HUES64 (cell line): ENCODE measurements around the gene LAMB4.

Experiments
- H3K27ac ChIP-seq: 2 replicates; pipeline ENCODE4 v1.7.0; 2013; ENCODE audit warnings: low read depth, low read length, inconsistent platforms
- H3K27me3 ChIP-seq: 2 replicates; pipeline ENCODE4 v1.6.1; 2013; ENCODE audit warnings: mild to moderate bottlenecking, low read length; ENCODE audit not compliant: insufficient read depth
- H3K36me3 ChIP-seq: 2 replicates; pipeline ENCODE4 v1.6.1; 2013; ENCODE audit warnings: mild to moderate bottlenecking, low read length; ENCODE audit not compliant: insufficient read depth
- H3K4me1 ChIP-seq: 2 replicates; pipeline ENCODE4 v1.6.1; 2013; ENCODE audit warnings: mild to moderate bottlenecking, low read length, moderate library complexity; ENCODE audit not compliant: insufficient read depth
- H3K4me3 ChIP-seq: 2 replicates; pipeline ENCODE4 v1.5.1; 2013; ENCODE audit warnings: mild to moderate bottlenecking, low read length, moderate library complexity
- H3K9ac ChIP-seq: 2 replicates; pipeline ENCODE4 v1.6.1; 2013; ENCODE audit warnings: mild to moderate bottlenecking, low read depth, low read length
- H3K9me3 ChIP-seq: 2 replicates; pipeline ENCODE4 v1.6.1; 2013; ENCODE audit warnings: low read depth, low read length; ENCODE audit not compliant: insufficient read depth
- WGBS: fragments of 150-250, 120-280 bp; methylation state at CpG from one replicate; pipeline ENCODE4 v1.1.7; 2013; ENCODE audit warnings: missing lambda C conversion rate; 5-methylcytosine and 5-hydroxymethylcytosine counted together

Gene LAMB4

DNA sequence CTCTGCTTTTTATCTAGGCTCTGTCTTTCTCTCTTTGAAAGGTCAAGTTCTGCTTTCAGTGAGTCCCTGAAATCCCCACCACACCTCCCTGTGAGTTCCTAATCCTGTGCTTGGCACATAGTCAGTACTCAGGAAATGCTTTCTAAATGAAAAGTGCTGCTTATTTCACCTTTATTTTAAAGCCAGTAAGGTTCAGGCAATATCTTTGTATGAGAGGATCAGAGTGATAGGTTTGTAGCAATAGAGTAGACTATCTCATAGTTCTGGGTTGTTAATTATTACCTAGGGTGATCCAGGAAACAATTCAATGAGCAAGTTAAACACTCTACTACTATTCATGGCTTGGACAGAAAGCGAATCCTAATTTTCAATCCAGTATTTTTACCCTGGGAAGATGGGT is 119.8 kb downstream of the LAMB4 start:
- Histone ChIP-seq H3K36me3 (no peaks in the 10 kb centered on the region), H3K4me3 (no peak overlapping the region), H3K27ac (no peak overlapping the region), H3K27me3 (peaks cover 29% of the 10 kb centered on the region), H3K9ac (no peak overlapping the region), H3K4me1 (peaks cover 2% of the 10 kb centered on the region; the same call in 1 of the 2 replicates), H3K9me3 (no peaks in the 10 kb centered on the region)
- WGBS: no CpG with 5 or more reads among the region's 1 CpG

GRCh38 chr7:108009873-108010272 is 120.3 kb downstream of the LAMB4 start:
- Histone ChIP-seq H3K4me1 (peaks cover 4% of the 10 kb centered on the region; the same call in 1 of the 2 replicates), H3K27ac (no peak overlapping the region), H3K9me3 (no peaks in the 10 kb centered on the region), H3K27me3 (peaks cover 34% of the 10 kb centered on the region), H3K9ac (no peak overlapping the region), H3K4me3 (no peak overlapping the region), H3K36me3 (no peaks in the 10 kb centered on the region)
- WGBS: 94% methylated on average over 4 of the region's 4 CpGs

GRCh38 chr7:108008827-108009226 is 121.3 kb downstream of the LAMB4 start:
- H3K27me3 ChIP-seq: peaks cover 45% of the 10 kb centered on the region
- no peak overlapping the region for H3K4me3 ChIP-seq
- H3K4me1 ChIP-seq: peaks cover 13% of the 10 kb centered on the region; the same call in 1 of the 2 replicates
- no peak overlapping the region for H3K9ac ChIP-seq
- H3K36me3 ChIP-seq: no peaks in the 10 kb centered on the region
- H3K9me3 ChIP-seq: no peaks in the 10 kb centered on the region
- no peak overlapping the region for H3K27ac ChIP-seq

DNA sequence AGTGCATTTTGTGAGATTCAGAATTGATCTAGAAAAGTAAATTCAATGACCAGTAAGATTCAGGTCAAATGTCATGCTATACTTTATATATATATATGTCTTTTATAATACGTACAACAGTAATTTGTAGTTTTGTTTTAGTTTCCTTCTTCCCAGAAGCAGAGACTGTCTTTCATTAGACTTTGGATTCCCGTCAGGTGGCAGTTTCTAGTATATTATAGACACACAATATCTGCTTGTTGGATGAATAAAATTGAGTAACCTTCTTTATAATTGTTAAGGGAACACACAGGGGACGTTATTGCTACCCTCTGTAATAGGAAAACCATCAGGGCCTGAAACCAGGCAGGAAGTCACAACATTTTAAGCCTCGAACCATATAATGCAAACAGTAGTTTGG is 121.9 kb downstream of the LAMB4 start:
- Histone ChIP-seq H3K4me1 (peaks cover 16% of the 10 kb centered on the region; the same call in 1 of the 2 replicates), H3K27me3 (peaks cover 50% of the 10 kb centered on the region), H3K9ac (no peak overlapping the region), H3K36me3 (no peaks in the 10 kb centered on the region), H3K9me3 (no peaks in the 10 kb centered on the region), H3K4me3 (no peak overlapping the region), H3K27ac (no peak overlapping the region)
- 89% methylated on average over 2 of the region's 4 CpGs for WGBS

GRCh38 chr7:108007762-108008161 is 122.4 kb downstream of the LAMB4 start:
- Histone ChIP-seq H3K36me3 (no peaks in the 10 kb centered on the region), H3K4me3 (no peak overlapping the region), H3K4me1 (peaks cover 14% of the 10 kb centered on the region; the same call in 1 of the 2 replicates), H3K9me3 (no peaks in the 10 kb centered on the region), H3K9ac (no peak overlapping the region), H3K27ac (no peak overlapping the region), H3K27me3 (peaks cover 54% of the 10 kb centered on the region)
- 76% methylated on average over 3 of the region's 3 CpGs for WGBS

DNA sequence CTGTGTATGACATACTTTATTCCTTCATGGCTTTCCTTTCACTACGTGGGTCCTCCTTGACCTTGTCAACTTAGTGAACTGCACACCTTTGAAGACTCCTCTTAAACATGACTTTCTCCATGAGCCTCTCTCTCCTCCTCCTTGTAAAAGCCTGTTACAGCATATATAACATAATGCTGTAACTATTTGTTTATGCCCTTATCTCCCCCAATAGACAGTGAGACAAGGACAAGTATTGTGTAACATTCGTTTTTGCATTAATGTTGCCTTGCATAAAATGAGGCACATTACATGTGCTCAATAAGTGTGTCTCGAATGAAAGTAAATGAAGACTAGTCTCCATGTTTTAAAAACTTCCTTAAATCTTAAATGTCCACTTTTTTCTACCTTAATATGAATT is 122.9 kb downstream of the LAMB4 start:
- no peak overlapping the region for H3K9ac ChIP-seq
- peaks cover 59% of the 10 kb centered on the region for H3K27me3 ChIP-seq
- no peak overlapping the region for H3K4me3 ChIP-seq
- H3K36me3 ChIP-seq: no peaks in the 10 kb centered on the region
- 86% methylated on average over 3 of the region's 3 CpGs for WGBS
- H3K4me1 ChIP-seq: peaks cover 14% of the 10 kb centered on the region; the same call in 1 of the 2 replicates
- no peaks in the 10 kb centered on the region for H3K9me3 ChIP-seq
- no peak overlapping the region for H3K27ac ChIP-seq

DNA sequence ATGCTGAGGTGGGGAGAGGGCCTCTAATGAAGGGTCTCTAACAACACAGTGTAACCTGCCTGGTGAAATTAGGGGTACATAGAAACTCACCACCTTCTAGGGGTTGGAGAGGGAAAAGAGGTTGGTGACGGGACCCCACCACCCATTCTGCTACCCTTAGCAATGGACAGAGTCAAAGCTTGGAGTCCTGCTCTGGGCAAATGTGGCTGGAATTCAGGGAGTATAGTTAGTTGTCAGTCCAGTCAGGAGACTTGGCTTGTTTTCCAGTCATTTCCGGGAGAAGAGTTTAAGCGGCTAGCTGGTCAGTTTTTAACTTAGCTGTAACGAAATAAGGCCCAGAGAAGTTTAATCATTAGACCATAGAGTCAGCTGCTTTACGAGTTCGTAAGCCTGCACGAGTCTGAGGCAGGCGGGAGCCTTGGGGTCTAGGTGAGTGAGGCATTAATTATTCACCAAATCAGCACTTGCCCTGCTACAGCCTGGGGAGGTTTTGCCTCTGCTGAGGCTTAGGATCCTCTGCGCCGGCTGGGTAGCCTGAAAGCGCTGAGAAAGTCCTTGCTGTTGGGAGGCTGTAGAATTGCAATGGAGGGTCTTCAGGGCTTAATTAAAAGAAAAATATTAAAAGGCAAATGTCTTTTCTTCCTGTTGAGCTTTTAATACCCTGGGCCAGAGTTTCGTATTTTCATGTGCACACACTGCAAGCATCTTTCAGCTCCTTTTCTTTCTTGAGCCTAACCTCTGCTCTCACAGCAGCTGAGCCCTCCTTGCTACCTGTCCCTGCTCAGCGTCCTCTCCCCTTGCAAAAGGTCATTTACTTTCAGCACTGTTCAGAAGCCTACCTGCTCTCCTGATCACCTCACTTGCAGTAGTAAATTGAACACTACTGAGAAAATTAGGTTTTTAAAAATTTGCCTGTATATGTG is 125.7 kb downstream of the LAMB4 start:
- peaks cover 28% of the 10 kb centered on the region; the same call in 1 of the 2 replicates for H3K4me1 ChIP-seq
- H3K9me3 ChIP-seq: no peaks in the 10 kb centered on the region
- 31% methylated on average over 11 of the region's 13 CpGs for WGBS
- H3K36me3 ChIP-seq: peaks cover 8% of the 10 kb centered on the region; the same call in 1 of the 2 replicates
- peaks cover 76% of the 10 kb centered on the region for H3K27me3 ChIP-seq
- no peak overlapping the region for H3K27ac ChIP-seq
- H3K4me3 ChIP-seq: peak overlapping the region; percentile 76
- H3K9ac ChIP-seq: no peak overlapping the region

- Histone ChIP-seq H3K4me3 (peak overlapping the region; percentile 76), H3K27ac (no peak overlapping the region), H3K9me3 (no peaks in the 10 kb centered on the region), H3K36me3 (peaks cover 16% of the 10 kb centered on the region), H3K27me3 (peaks cover 74% of the 10 kb centered on the region), H3K9ac (peak overlapping the region; percentile 28; the same call in 1 of the 2 replicates), H3K4me1 (peaks cover 33% of the 10 kb centered on the region; the same call in 1 of the 2 replicates)
- WGBS: 30% methylated on average over 15 of the region's 15 CpGs
Observed at GRCh38 chr7:108003599-108003935, 126.6 kb downstream of the LAMB4 start.

- Histone ChIP-seq H3K9me3 (no peaks in the 10 kb centered on the region), H3K27me3 (peaks cover 73% of the 10 kb centered on the region), H3K4me3 (peak within 1 kb of the TSS; percentile 76), H3K4me1 (peaks cover 33% of the 10 kb centered on the region; the same call in 1 of the 2 replicates), H3K36me3 (peaks cover 22% of the 10 kb centered on the region), H3K9ac (peak within 1 kb of the TSS; percentile 80), H3K27ac (peak within 1 kb of the TSS; percentile 52)
- under 1% methylated on average over 75 of the region's 75 CpGs for WGBS
Observed at GRCh38 chr7:108002726-108003598, 127.2 kb downstream of the LAMB4 start, which contains the start of gene LAMB1. LAMB1 (minus strand) TSS chr7:108003161; CDS start chr7:108002885, 276 bp downstream.

- peak overlapping the region; percentile 52 for H3K27ac ChIP-seq
- peaks cover 31% of the 10 kb centered on the region for H3K36me3 ChIP-seq
- WGBS: 1% methylated on average over 75 of the region's 75 CpGs
- H3K4me3 ChIP-seq: peak overlapping the region; percentile 76
- H3K4me1 ChIP-seq: peaks cover 33% of the 10 kb centered on the region; the same call in 1 of the 2 replicates
- H3K9me3 ChIP-seq: no peaks in the 10 kb centered on the region
- H3K27me3 ChIP-seq: peaks cover 64% of the 10 kb centered on the region
- peak overlapping the region; percentile 80 for H3K9ac ChIP-seq
Observed at GRCh38 chr7:108001764-108002725, 128.1 kb downstream of the LAMB4 start.
